Activated CD8-positive, alpha-beta T cell treated with anti-CD3 and anti-CD28 coated beads, Interleukin-2, amount 10 ng/mL, durations not matched to agents 7 days and 5 days (primary cell): ENCODE measurements around the gene SULF2. TPM values are rescaled to one million over a fixed set of nuclear protein-coding genes. Genes with fewer than 3 reads are reported as not detected.
"Not testable (repeated sequence)": the region's sequence is repeated elsewhere in the genome, so short reads cannot be mapped to it uniquely, and the experiment has no call there.

Source experiments
- ATAC-seq: fragments of 150-1000 bp; cut with Tn5 transposase; one replicate; pipeline ENCODE4 v1.10.0; 2021; ENCODE audit warnings: moderate library complexity
- CTCF ChIA-PET: fragments of 350-600 bp; sonication (Branson Sonifier 250); formaldehyde crosslinking; loops from one replicate; lab custom pipeline; 2021; ENCODE audit warnings: antibody characterized with exemption; lab: Charles Lee
- POLR2A ChIA-PET: fragments of 350-600 bp; sonication (Branson Sonifier 250); formaldehyde crosslinking; loops from one replicate; lab custom pipeline; 2021; ENCODE audit warnings: antibody characterized with exemption; lab: Charles Lee
- DNase-seq: peaks from one replicate; pipeline ENCODE4 v3.0.0-alpha.2; 2020
- H3K27ac Mint-ChIP-seq: one replicate; pipeline ENCODE4 v1.8.0; 2021; ENCODE audit warnings: mild to moderate bottlenecking, mixed read lengths
- H3K27me3 Mint-ChIP-seq: one replicate; pipeline ENCODE4 v1.8.0; 2021; ENCODE audit warnings: low read depth, mixed read lengths
- H3K36me3 Mint-ChIP-seq: one replicate; pipeline ENCODE4 v1.8.0; 2021; ENCODE audit warnings: low read depth, mixed read lengths
- H3K4me1 Mint-ChIP-seq: one replicate; pipeline ENCODE4 v1.8.0; 2021; ENCODE audit warnings: low read depth, mixed read lengths
- H3K4me3 Mint-ChIP-seq: one replicate; pipeline ENCODE4 v1.8.0; 2021; ENCODE audit warnings: mild to moderate bottlenecking, mixed read lengths
- H3K9me3 Mint-ChIP-seq: one replicate; pipeline ENCODE4 v1.8.0; 2022; ENCODE audit warnings: mixed read lengths; ENCODE audit not compliant: insufficient read depth
- total RNA-seq, 2 experiments: library from RNA; stranded (reverse); gene quantifications; one replicate each; pipeline ENCODE4 v1.2.3, GENCODE V29; 2021

The SULF2 gene
- total RNA-seq, 2 experiments from 2014 or later: 0.58 to 0.70 TPM

- no peaks in the 10 kb centered on the region for H3K4me1 Mint-ChIP-seq
- DNase-seq: no peak
- no peaks in the 10 kb centered on the region for H3K9me3 Mint-ChIP-seq
- POLR2A ChIA-PET: no interaction called here
- peaks cover 4% of the 10 kb centered on the region for H3K27me3 Mint-ChIP-seq
- H3K36me3 Mint-ChIP-seq: no peaks in the 10 kb centered on the region
- CTCF ChIA-PET: no interaction called here
- H3K27ac Mint-ChIP-seq: no peak overlapping the region
- no peak for ATAC-seq
- H3K4me3 Mint-ChIP-seq: no peak overlapping the region
Observed at GRCh38 chr20:47802226-47802920, 17.1 kb upstream of the SULF2 start.

- H3K4me3 Mint-ChIP-seq: no peak overlapping the region
- ChIA-PET CTCF (no interaction called here), POLR2A (no interaction called here)
- peaks cover 2% of the 10 kb centered on the region for H3K27me3 Mint-ChIP-seq
- H3K9me3 Mint-ChIP-seq: no peaks in the 10 kb centered on the region
- ATAC-seq (no peak), DNase-seq (no peak)
- H3K36me3 Mint-ChIP-seq: no peaks in the 10 kb centered on the region
- H3K27ac Mint-ChIP-seq: no peak overlapping the region
- H3K4me1 Mint-ChIP-seq: no peaks in the 10 kb centered on the region
Observed at GRCh38 chr20:47801759-47802158, 16.5 kb upstream of the SULF2 start.

DNA sequence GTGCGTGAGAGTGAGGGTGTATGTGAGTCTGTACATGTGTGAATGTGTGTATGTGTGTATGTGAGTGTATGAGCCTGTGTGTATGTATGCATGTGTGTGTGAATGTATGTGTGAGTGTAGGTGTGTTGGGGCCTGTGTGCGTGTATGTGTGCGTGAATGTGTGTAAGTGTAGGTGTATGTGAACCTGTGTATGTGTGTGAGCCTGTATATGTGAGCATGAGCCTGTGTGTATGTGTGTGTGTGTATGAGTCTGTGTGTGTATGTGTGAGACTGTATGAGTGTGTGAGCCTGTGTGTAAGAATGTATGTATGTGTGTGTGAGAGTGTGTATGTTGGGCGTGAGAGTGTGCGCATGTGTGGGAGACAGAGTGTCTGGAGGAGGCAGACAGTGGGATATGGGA lies 15.8 kb upstream of the SULF2 start:
- no peaks in the 10 kb centered on the region for H3K36me3 Mint-ChIP-seq
- peaks cover 2% of the 10 kb centered on the region for H3K27me3 Mint-ChIP-seq
- no peak overlapping the region for H3K4me3 Mint-ChIP-seq
- H3K27ac Mint-ChIP-seq: no peak overlapping the region
- ChIA-PET CTCF (no interaction called here), POLR2A (no interaction called here)
- no peak for DNase-seq
- H3K4me1 Mint-ChIP-seq: no peaks in the 10 kb centered on the region
- no peak for ATAC-seq
- H3K9me3 Mint-ChIP-seq: no peaks in the 10 kb centered on the region

GRCh38 chr20:47800623-47801022 lies 15.3 kb upstream of the SULF2 start:
- ChIA-PET CTCF (no interaction called here), POLR2A (no interaction called here)
- no peaks in the 10 kb centered on the region for H3K36me3 Mint-ChIP-seq
- no peak overlapping the region for H3K27ac Mint-ChIP-seq
- DNase-seq: no peak
- H3K4me1 Mint-ChIP-seq: no peaks in the 10 kb centered on the region
- H3K9me3 Mint-ChIP-seq: no peaks in the 10 kb centered on the region
- H3K27me3 Mint-ChIP-seq: peaks cover 2% of the 10 kb centered on the region
- H3K4me3 Mint-ChIP-seq: no peak overlapping the region
- no peak for ATAC-seq

GRCh38 chr20:47799116-47799715 lies 13.9 kb upstream of the SULF2 start:
- Mint-ChIP-seq H3K36me3 (no peaks in the 10 kb centered on the region), H3K9me3 (no peaks in the 10 kb centered on the region), H3K27ac (no peak overlapping the region), H3K4me1 (no peaks in the 10 kb centered on the region), H3K27me3 (no peaks in the 10 kb centered on the region), H3K4me3 (no peak overlapping the region)
- ChIA-PET CTCF (no interaction called here), POLR2A (no interaction called here)
- no peak for DNase-seq
- no peak for ATAC-seq

DNA sequence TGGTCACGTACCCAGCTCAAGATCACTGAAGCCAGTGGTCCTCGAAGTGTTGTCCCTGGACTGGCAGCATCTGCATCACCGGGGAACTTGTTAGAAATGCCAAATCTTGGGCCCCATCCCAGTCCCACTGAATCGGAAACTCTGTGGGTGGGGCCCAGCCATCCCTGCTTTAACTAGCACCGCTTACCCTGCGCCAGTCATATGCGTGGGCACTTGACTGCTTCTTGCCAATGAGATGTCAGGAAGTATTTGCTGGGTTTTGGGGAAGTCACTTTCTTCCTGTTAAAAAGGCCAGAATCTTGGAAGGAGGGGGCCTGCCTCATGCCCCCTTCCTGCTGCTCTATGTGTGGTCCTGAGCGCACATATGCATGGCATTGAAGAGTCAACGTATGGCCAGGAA lies 11.7 kb upstream of the SULF2 start:
- no peak overlapping the region for H3K4me3 Mint-ChIP-seq
- ChIA-PET POLR2A (no interaction called here), CTCF (interaction anchor here (1.3 kb wide), 1 partner anchor 10 kb away, joined by 4 read pairs; no protein-coding TSS in a partner anchor)
- no peaks in the 10 kb centered on the region for H3K9me3 Mint-ChIP-seq
- DNase-seq: no peak
- H3K4me1 Mint-ChIP-seq: no peaks in the 10 kb centered on the region
- no peak for ATAC-seq
- H3K36me3 Mint-ChIP-seq: no peaks in the 10 kb centered on the region
- no peaks in the 10 kb centered on the region for H3K27me3 Mint-ChIP-seq
- H3K27ac Mint-ChIP-seq: no peak overlapping the region

DNA sequence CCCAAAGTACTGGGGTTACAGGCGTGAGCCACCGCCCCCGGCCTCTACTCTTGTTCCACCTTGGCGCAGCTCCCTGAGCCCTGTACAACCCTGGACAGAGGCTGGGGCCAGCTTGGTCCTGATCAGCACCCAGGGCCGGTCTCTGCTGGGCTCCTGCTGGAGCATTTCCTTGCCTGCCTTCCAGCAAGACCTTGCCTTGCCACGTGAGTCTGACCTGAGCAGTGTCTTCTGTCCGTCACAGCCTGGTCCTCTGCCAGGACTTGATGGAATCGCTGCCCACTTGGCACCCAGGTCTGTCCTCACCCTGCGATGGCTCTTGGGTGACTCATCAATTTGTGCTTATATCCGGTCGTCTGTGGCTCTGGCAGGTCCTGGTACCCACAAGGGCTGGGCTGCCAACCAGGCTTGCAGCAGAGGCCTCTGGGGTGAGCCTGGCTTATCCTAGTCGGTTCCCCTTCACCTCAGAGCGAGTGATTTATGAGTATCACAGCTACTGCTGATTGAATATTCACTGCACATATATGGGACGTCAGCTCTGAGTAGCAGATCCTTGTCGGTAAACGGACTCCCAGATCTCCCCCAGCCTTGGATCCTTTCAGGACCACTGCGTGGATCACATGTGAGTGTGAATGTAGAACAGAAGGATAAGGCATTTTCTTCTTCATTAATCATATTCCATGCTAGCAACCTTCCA lies 10.1 kb upstream of the SULF2 start:
- H3K4me3 Mint-ChIP-seq: no peak overlapping the region
- ATAC-seq: no peak
- H3K27ac Mint-ChIP-seq: no peak overlapping the region
- CTCF ChIA-PET: interaction anchor here (1.3 kb wide), 1 partner anchor 9 kb away, joined by 4 read pairs; no protein-coding TSS in a partner anchor
- H3K4me1 Mint-ChIP-seq: no peaks in the 10 kb centered on the region
- no peaks in the 10 kb centered on the region for H3K36me3 Mint-ChIP-seq
- H3K27me3 Mint-ChIP-seq: peaks cover 7% of the 10 kb centered on the region
- no peak for DNase-seq
- no peaks in the 10 kb centered on the region for H3K9me3 Mint-ChIP-seq
- POLR2A ChIA-PET: no interaction called here

GRCh38 chr20:47794264-47794663 lies 9.0 kb upstream of the SULF2 start:
- peaks cover 11% of the 10 kb centered on the region for H3K27me3 Mint-ChIP-seq
- H3K4me1 Mint-ChIP-seq, POLR2A ChIA-PET, H3K27ac Mint-ChIP-seq, H3K36me3 Mint-ChIP-seq, CTCF ChIA-PET, H3K4me3 Mint-ChIP-seq, DNase-seq, ATAC-seq, H3K9me3 Mint-ChIP-seq: not testable (repeated sequence)

DNA sequence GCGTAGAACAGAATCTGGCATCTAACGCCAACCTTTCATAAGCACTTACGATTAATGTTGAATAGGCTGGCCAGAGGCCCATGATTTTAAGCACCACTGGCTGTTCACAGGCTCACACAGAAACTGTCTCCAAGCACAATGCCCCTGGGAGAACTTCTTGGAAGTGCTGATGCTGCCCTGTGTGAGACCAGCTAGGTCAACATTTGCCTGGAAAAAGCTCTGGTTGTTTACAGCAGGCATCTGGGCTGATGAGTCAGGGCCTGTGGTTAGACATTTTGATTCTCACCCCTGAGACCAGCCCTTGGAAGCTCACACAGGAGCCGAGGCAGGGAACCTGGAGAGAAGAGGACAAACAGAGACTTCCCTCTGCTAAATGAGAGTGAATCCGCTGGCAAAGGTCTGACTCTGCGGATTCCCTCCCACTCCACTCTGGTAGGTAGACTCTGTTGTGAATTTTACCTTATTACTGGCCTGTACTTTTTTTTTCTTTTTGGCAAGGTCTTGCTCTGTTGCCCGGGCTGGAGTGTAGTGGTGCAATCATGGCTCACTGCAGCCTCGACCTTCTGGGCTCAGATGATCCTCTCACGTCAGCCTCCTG lies 6.8 kb upstream of the SULF2 start:
- Mint-ChIP-seq H3K4me3 (no peak overlapping the region), H3K27me3 (peaks cover 25% of the 10 kb centered on the region), H3K9me3 (no peaks in the 10 kb centered on the region), H3K4me1 (no peaks in the 10 kb centered on the region), H3K27ac (no peak overlapping the region), H3K36me3 (no peaks in the 10 kb centered on the region)
- ChIA-PET POLR2A (no interaction called here), CTCF (no interaction called here)
- no peak for DNase-seq
- ATAC-seq: no peak

DNA sequence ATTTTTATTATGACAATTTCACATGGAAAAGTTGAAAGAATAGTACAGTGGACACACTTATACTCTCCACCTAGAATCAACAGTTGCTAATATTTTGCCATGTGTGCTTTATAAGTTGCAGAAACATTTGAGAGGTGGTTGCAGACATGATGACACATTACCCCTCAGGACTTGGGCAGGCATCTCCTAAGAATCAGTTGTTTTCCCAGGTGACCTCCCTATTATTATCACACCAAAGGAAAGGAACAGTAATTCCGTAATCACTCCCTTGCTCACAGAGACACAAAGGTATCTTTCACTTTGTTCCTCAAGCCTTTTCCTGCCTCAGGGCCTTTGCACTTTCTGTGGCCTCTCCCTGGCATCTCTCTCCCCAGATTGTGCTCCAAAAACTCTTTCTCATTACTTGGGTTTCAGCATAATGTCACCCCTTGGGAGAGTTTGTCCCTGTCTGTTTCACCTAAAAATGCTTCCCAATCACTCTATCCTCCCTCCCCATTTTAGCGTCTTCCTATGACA lies 5.9 kb upstream of the SULF2 start:
- Mint-ChIP-seq H3K9me3 (no peaks in the 10 kb centered on the region), H3K4me3 (no peak overlapping the region), H3K27ac (no peak overlapping the region), H3K27me3 (peaks cover 35% of the 10 kb centered on the region), H3K36me3 (no peaks in the 10 kb centered on the region), H3K4me1 (peaks cover 4% of the 10 kb centered on the region)
- DNase-seq (no peak), ATAC-seq (no peak)
- ChIA-PET CTCF (no interaction called here), POLR2A (no interaction called here)

DNA sequence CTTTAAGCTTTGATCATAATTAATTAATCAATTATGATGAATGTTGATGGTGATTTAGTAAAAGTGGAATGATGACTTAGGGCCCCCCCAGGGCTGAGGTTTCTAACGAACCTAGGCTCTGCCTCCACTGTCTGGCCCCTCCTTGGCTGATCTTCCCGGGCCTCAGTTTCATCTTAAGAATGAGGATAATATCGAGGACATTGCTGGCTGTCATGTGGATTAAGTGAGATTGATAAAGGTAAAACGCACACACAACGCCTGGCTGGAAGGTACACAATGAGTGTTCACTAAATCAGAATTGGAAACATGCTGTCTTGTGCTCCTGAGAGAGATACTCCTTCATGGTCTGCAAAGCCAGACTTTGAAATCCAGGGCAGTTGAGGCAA lies 5.3 kb upstream of the SULF2 start:
- ChIA-PET POLR2A (no interaction called here), CTCF (no interaction called here)
- ATAC-seq (no peak), DNase-seq (no peak)
- H3K27ac Mint-ChIP-seq: no peak overlapping the region
- peaks cover 39% of the 10 kb centered on the region for H3K27me3 Mint-ChIP-seq
- H3K36me3 Mint-ChIP-seq: no peaks in the 10 kb centered on the region
- H3K9me3 Mint-ChIP-seq: no peaks in the 10 kb centered on the region
- no peak overlapping the region for H3K4me3 Mint-ChIP-seq
- H3K4me1 Mint-ChIP-seq: peaks cover 8% of the 10 kb centered on the region
